NCI-H510A treated with DMSO at 0.1 percent for 48 hours (cell line): ENCODE data around the gene HOXD3.

ENCODE experiments used
- DNase-seq: peaks from one replicate; lab custom pipeline; 2025; lab: John Stamatoyannopoulos, UW

HOXD3 gene

GRCh38 chr2:176149481-176149938 lies 7.6 kb upstream of the HOXD3 start:
- DNase-seq: no peak

GRCh38 chr2:176149939-176150583 lies 7.0 kb upstream of the HOXD3 start:
- DNase-seq: no peak

- DNase-seq: no peak
Observed at GRCh38 chr2:176150584-176151441, 6.3 kb upstream of the HOXD3 start.

GRCh38 chr2:176151442-176152287 lies 5.4 kb upstream of the HOXD3 start, which contains the start of gene HOXD4:
TSS of gene HOXD4 (plus strand) at chr2:176151550. CDS start at chr2:176151634, 84 bp downstream.
- no peak for DNase-seq

- DNase-seq: peak; percentile 54
Observed at GRCh38 chr2:176152350-176153181, 4.5 kb upstream of the HOXD3 start.

- DNase-seq: no peak
Observed at GRCh38 chr2:176154576-176155252, 2.4 kb upstream of the HOXD3 start.

- DNase-seq: no peak
Observed at GRCh38 chr2:176155356-176156044, 1.6 kb upstream of the HOXD3 start.

- no peak for DNase-seq
Observed at GRCh38 chr2:176156301-176156806, 753 bp upstream of the HOXD3 start.

- peak; percentile 67 for DNase-seq
Observed at GRCh38 chr2:176157499-176158185, 535 bp downstream of the HOXD3 start.

- peak; percentile 67 for DNase-seq
Observed at GRCh38 chr2:176158186-176158591, 1.1 kb downstream of the HOXD3 start.

- no peak for DNase-seq
Observed at GRCh38 chr2:176158855-176159662, 2.0 kb downstream of the HOXD3 start.

GRCh38 chr2:176159663-176160250 lies 2.6 kb downstream of the HOXD3 start:
- no peak for DNase-seq

GRCh38 chr2:176160251-176160985 lies 3.3 kb downstream of the HOXD3 start:
- no peak for DNase-seq

GRCh38 chr2:176160986-176161824 lies 4.1 kb downstream of the HOXD3 start:
- no peak for DNase-seq

- DNase-seq: no peak
Observed at GRCh38 chr2:176161825-176162626, 4.9 kb downstream of the HOXD3 start.
